NCI-H128 (cell line): ENCODE measurements around the gene PCDHB14.

ENCODE experiments used
- DNase-seq: peaks from one replicate; lab custom pipeline; 2025; ENCODE audit not compliant: unreplicated experiment; lab: John Stamatoyannopoulos, UW

Gene PCDHB14

GRCh38 chr5:141269195-141269594 is 46.1 kb downstream of the PCDHB14 start:
- DNase-seq = no peak

GRCh38 chr5:141272906-141273305 is 49.8 kb downstream of the PCDHB14 start:
- no peak for DNase-seq
